CD14-positive monocyte (primary cell): Measurements from ENCODE around the gene HHEX. TPM values are rescaled to one million over a fixed set of nuclear protein-coding genes. Genes with fewer than 3 reads are reported as not detected.

Experiments used
- DNase-seq, 3 donors: peaks; one replicate each; pipeline ENCODE4 v3.0.0-alpha.2; 2011 to 2022
- H2AFZ ChIP-seq: 2 replicates; pipeline ENCODE4 v1.6.0; 2012; ENCODE audit warnings: mild to moderate bottlenecking, low read depth, low read length, inconsistent platforms; ENCODE audit not compliant: insufficient read depth, poor library complexity, severe bottlenecking
- H3K27ac ChIP-seq, 2 donors: 1 replicate in 1 of 2; 2 replicates in 1 of 2; pipeline ENCODE4 v1.5.1; 2012 to 2013; ENCODE audit warnings: low read length in 2 of 2, control low read depth in 1 of 2, inconsistent platforms in 1 of 2, low read depth in 1 of 2, mild to moderate bottlenecking in 1 of 2
- H3K27me3 ChIP-seq, 2 donors: one replicate each; pipeline versions ENCODE4 v1.6.0 to v1.6.1; 2011 to 2013; ENCODE audit warnings: low read length in 2 of 2; ENCODE audit not compliant: control insufficient read depth in 2 of 2, insufficient read depth in 2 of 2
- H3K36me3 ChIP-seq, 2 donors: replicated peaks in 1 of 2; 1 replicate in 1 of 2; 2 replicates in 1 of 2; pipeline versions ENCODE4 v1.5.1 to v1.6.1; 2012 to 2013; ENCODE audit warnings: low read length in 2 of 2, control low read depth in 1 of 2, inconsistent platforms in 1 of 2, mild to moderate bottlenecking in 1 of 2; ENCODE audit not compliant: insufficient read depth in 2 of 2, control insufficient read depth in 1 of 2
- H3K4me1 ChIP-seq, 2 donors: 1 replicate in 1 of 2; 2 replicates in 1 of 2; pipeline versions ENCODE4 v1.5.1 to v1.6.1; 2012 to 2013; ENCODE audit warnings: low read length in 2 of 2, control low read depth in 1 of 2, inconsistent platforms in 1 of 2, mild to moderate bottlenecking in 1 of 2, moderate library complexity in 1 of 2; ENCODE audit not compliant: insufficient read depth in 2 of 2, control insufficient read depth in 1 of 2
- H3K4me2 ChIP-seq: replicated peaks from 2 replicates; pipeline ENCODE3; 2012; ENCODE audit warnings: low read length, moderate library complexity, mild to moderate bottlenecking; ENCODE audit not compliant: poor library complexity, severe bottlenecking; ENCODE audit errors: extremely low read depth
- H3K4me3 ChIP-seq, 3 experiments: fragments of 200-600 bp in 1 of 3; sonication (generic) in 1 of 3; replicated peaks in 1 of 3; 1 replicate in 2 of 3; 2 replicates in 1 of 3; pipeline ENCODE4 v1.5.1; 2011 to 2013; ENCODE audit warnings: low read length in 3 of 3, mild to moderate bottlenecking in 3 of 3, control low read depth in 2 of 3, low read depth in 2 of 3, inconsistent platforms in 1 of 3, moderate library complexity in 1 of 3
- H3K79me2 ChIP-seq: 2 replicates; pipeline ENCODE4 v1.6.0; 2012; ENCODE audit warnings: mild to moderate bottlenecking, control low read depth, inconsistent platforms, low read length, moderate library complexity; ENCODE audit not compliant: insufficient read depth
- H3K9ac ChIP-seq: 2 replicates; pipeline ENCODE4 v1.6.0; 2017; ENCODE audit warnings: low read length, mild to moderate bottlenecking; ENCODE audit not compliant: insufficient read depth, poor library complexity, severe bottlenecking
- H3K9me3 ChIP-seq, 2 donors: replicated peaks in 1 of 2; 1 replicate in 1 of 2; 2 replicates in 1 of 2; pipeline versions ENCODE4 v1.5.1 to v1.6.1; 2012 to 2013; ENCODE audit warnings: low read length in 2 of 2, control low read depth in 1 of 2; ENCODE audit not compliant: control insufficient read depth in 1 of 2, insufficient read depth in 1 of 2
- H4K20me1 ChIP-seq: 2 replicates; pipeline ENCODE4 v1.6.0; 2012; ENCODE audit warnings: mild to moderate bottlenecking, low read length, control low read depth, moderate library complexity; ENCODE audit not compliant: insufficient read depth
- H3K27ac Mint-ChIP-seq, 7 donors: one replicate each; pipeline ENCODE4 v1.8.0; 2020; ENCODE audit warnings: mild to moderate bottlenecking in 7 of 7, mixed read lengths in 7 of 7, moderate library complexity in 6 of 7, inconsistent platforms in 2 of 7
- H3K27me3 Mint-ChIP-seq, 3 donors: one replicate each; pipeline ENCODE4 v1.8.0; 2021 to 2022; ENCODE audit warnings: low read depth in 3 of 3, mild to moderate bottlenecking in 3 of 3, mixed read lengths in 3 of 3, moderate library complexity in 3 of 3, inconsistent platforms in 1 of 3
- H3K36me3 Mint-ChIP-seq, 2 donors: one replicate each; pipeline ENCODE4 v1.8.0; 2020; ENCODE audit warnings: mixed read lengths in 2 of 2, inconsistent platforms in 1 of 2, mild to moderate bottlenecking in 1 of 2
- H3K4me1 Mint-ChIP-seq: one replicate; pipeline ENCODE4 v1.8.0; 2020; ENCODE audit warnings: mild to moderate bottlenecking, mixed read lengths
- H3K4me3 Mint-ChIP-seq, 2 donors: one replicate each; pipeline ENCODE4 v1.8.0; 2020; ENCODE audit warnings: mild to moderate bottlenecking in 2 of 2, mixed read lengths in 2 of 2, moderate library complexity in 1 of 2
- H3K9me3 Mint-ChIP-seq, 7 donors: one replicate each; pipeline ENCODE4 v1.8.0; 2020 to 2022; ENCODE audit warnings: mixed read lengths in 7 of 7, mild to moderate bottlenecking in 6 of 7, moderate library complexity in 6 of 7, inconsistent platforms in 2 of 7
- CTCF ChIP-seq: fragments of 200-600 bp; IDR thresholded peaks from one replicate; pipeline ENCODE4 v1.8.0; 2022; ENCODE audit warnings: antibody characterized with exemption, mild to moderate bottlenecking
- WGBS: methylation state at CpG from one replicate; pipeline ENCODE4 v1.1.5; 2013; ENCODE audit warnings: missing lambda C conversion rate; ENCODE audit not compliant: insufficient coverage; 5-methylcytosine and 5-hydroxymethylcytosine counted together
- intact Hi-C, 2 donors: fragments of 100-400 bp; cut with micrococcal nuclease; formaldehyde crosslinking; loops; one replicate each; pipeline versions ENCODE4 v1.15.0 to v1.15.1; 2023
- polyA plus RNA-seq, 3 donors: library from polyadenylated mRNA; depleted of rRNA in 1 of 3; unstranded in 2 of 3; stranded (reverse) in 1 of 3; fragments of 300-500 nt in 2 of 3; fragments of >200 nt in 1 of 3; fragmentation: Illumina TruSeq in 2 of 3; gene quantifications; 1 replicate in 2 of 3; 2 replicates in 1 of 3; pipeline ENCODE4 v1.2.3, GENCODE V29; 2012 to 2021

HHEX gene
- polyA plus RNA-seq, 3 donors: 33.6 to 54.6 (median 51.2) TPM

GRCh38 chr10:92655426-92655825, 34.3 kb upstream of the HHEX start:
- Histone ChIP-seq H3K27ac (no peak overlapping the region), H4K20me1 (no peaks in the 10 kb centered on the region), H3K79me2 (no peaks in the 10 kb centered on the region), H3K9ac (no peak overlapping the region), H3K4me1 (no peaks in the 10 kb centered on the region), H2AFZ (no peak overlapping the region), H3K9me3 (no peaks in the 10 kb centered on the region), H3K27me3 (no peaks in the 10 kb centered on the region), H3K4me3 (no peak overlapping the region), H3K4me2 (no peak overlapping the region), H3K36me3 (peaks cover 9 to 34% of the 10 kb centered on the region in 2 donors)
- H3K27me3 Mint-ChIP-seq: no peaks in the 10 kb centered on the region
- no peak for TF ChIP-seq CTCF
- H3K36me3 Mint-ChIP-seq: peaks cover 28 to 32% of the 10 kb centered on the region in 2 donors
- H3K4me1 Mint-ChIP-seq: peaks cover 5% of the 10 kb centered on the region
- WGBS: 100% methylated on average over 1 of the region's 1 CpG
- intact Hi-C loops: no loop called here
- H3K4me3 Mint-ChIP-seq: no peak overlapping the region
- no peak for DNase-seq
- H3K27ac Mint-ChIP-seq: peak overlapping the region in 2 of 7 donors; percentile 12 to 22
- peaks cover 0 to under 1% (median 0%) of the 10 kb centered on the region in 7 donors for H3K9me3 Mint-ChIP-seq

GRCh38 chr10:92656266-92656961, 33.3 kb upstream of the HHEX start:
- H3K9me3 Mint-ChIP-seq: peaks cover 0 to 6% (median 4%) of the 10 kb centered on the region in 7 donors
- H3K9ac ChIP-seq: no peak overlapping the region
- H3K36me3 Mint-ChIP-seq: peaks cover 23 to 27% of the 10 kb centered on the region in 2 donors
- no peak overlapping the region for H3K4me2 ChIP-seq
- H4K20me1 ChIP-seq: no peaks in the 10 kb centered on the region
- no peaks in the 10 kb centered on the region for H3K79me2 ChIP-seq
- WGBS: 89% methylated on average over 7 of the region's 7 CpGs
- peaks cover 5% of the 10 kb centered on the region for H3K4me1 Mint-ChIP-seq
- no peaks in the 10 kb centered on the region for H3K9me3 ChIP-seq
- H3K27ac ChIP-seq: no peak overlapping the region
- no peaks in the 10 kb centered on the region for H3K27me3 ChIP-seq
- TF ChIP-seq CTCF: no peak
- no peak overlapping the region for H3K27ac Mint-ChIP-seq
- H3K4me3 ChIP-seq: no peak overlapping the region
- intact Hi-C loops: no loop called here
- peaks cover 0 to 1% (median 0%) of the 10 kb centered on the region in 3 donors for H3K27me3 Mint-ChIP-seq
- DNase-seq: no peak
- no peaks in the 10 kb centered on the region for H3K4me1 ChIP-seq
- no peak overlapping the region for H3K4me3 Mint-ChIP-seq
- no peak overlapping the region for H2AFZ ChIP-seq
- peaks cover 9 to 26% of the 10 kb centered on the region in 2 donors for H3K36me3 ChIP-seq
